GM19468 (cell line): ENCODE results near the gene LHFPL4.
"Not testable (repeated sequence)": the region's sequence is repeated elsewhere in the genome, so short reads cannot be mapped to it uniquely, and the experiment has no call there.

Experiments used
- ATAC-seq: cut with Tn5 transposase; IDR thresholded peaks from one replicate; pipeline ENCODE4 v1.9.1; 2021; ENCODE audit warnings: mild to moderate bottlenecking, moderate library complexity, moderate number of reproducible peaks; ENCODE audit not compliant: unreplicated experiment; ENCODE audit errors: extremely low read depth

Gene LHFPL4

GRCh38 chr3:9548991-9549390, 4.6 kb downstream of the LHFPL4 start:
- ATAC-seq, result no peak

- ATAC-seq, result no peak
Observed at GRCh38 chr3:9542182-9542581, 11.4 kb downstream of the LHFPL4 start.

- ATAC-seq, result no peak
Observed at GRCh38 chr3:9536212-9536611, 17.4 kb downstream of the LHFPL4 start.

GRCh38 chr3:9534429-9534828, 19.2 kb downstream of the LHFPL4 start:
- no peak for ATAC-seq

- ATAC-seq, result no peak
Observed at GRCh38 chr3:9525078-9525477, 28.5 kb downstream of the LHFPL4 start.

GRCh38 chr3:9514956-9515355, 38.7 kb downstream of the LHFPL4 start:
- no peak for ATAC-seq

GRCh38 chr3:9514306-9514705, 39.3 kb downstream of the LHFPL4 start:
- ATAC-seq, result no peak

GRCh38 chr3:9512456-9513045, 41.1 kb downstream of the LHFPL4 start:
- ATAC-seq, result no peak

- no peak for ATAC-seq
Observed at GRCh38 chr3:9508781-9509180, 44.8 kb downstream of the LHFPL4 start.

- ATAC-seq, result no peak
Observed at GRCh38 chr3:9507586-9508578, 45.7 kb downstream of the LHFPL4 start.

- no peak for ATAC-seq
Observed at GRCh38 chr3:9503283-9503682, 50.3 kb downstream of the LHFPL4 start.

GRCh38 chr3:9501226-9501625, 52.4 kb downstream of the LHFPL4 start:
- ATAC-seq, result no peak

- no peak for ATAC-seq
Observed at GRCh38 chr3:9500108-9501050, 53.2 kb downstream of the LHFPL4 start.

- ATAC-seq, result no peak
Observed at GRCh38 chr3:9499455-9500107, 54.0 kb downstream of the LHFPL4 start.

GRCh38 chr3:9498781-9499180, 54.8 kb downstream of the LHFPL4 start:
- no peak for ATAC-seq

GRCh38 chr3:9497821-9498565, 55.6 kb downstream of the LHFPL4 start:
- ATAC-seq, result no peak

GRCh38 chr3:9496893-9497292, 56.7 kb downstream of the LHFPL4 start:
- no peak for ATAC-seq

- not testable (repeated sequence) for ATAC-seq
Observed at GRCh38 chr3:9494036-9494435, 59.6 kb downstream of the LHFPL4 start.

- ATAC-seq, result no peak
Observed at GRCh38 chr3:9491506-9491905, 62.1 kb downstream of the LHFPL4 start.
